ENCODE data around the gene OSBPL8. TPM values are rescaled to one million over a fixed set of nuclear protein-coding genes. Genes with fewer than 3 reads are reported as not detected.

OSBPL8 gene
- total RNA-seq, 1 experiment from 2014 or later: 71.1 TPM

GRCh38 chr12:76558684-76559399 lies 729 bp downstream of the OSBPL8 start:
- no peak for TF ChIP-seq CTCF (IDR thresholded peaks at IDR 0.05; ENCODE audit: unreplicated experiment)
- ChIA-PET POLR2A (interaction anchor here (0.5 to 7.0 kb wide), 28 partner anchors 8 to 596 kb away, joined by 3 to 62 read pairs (median 4); partner anchors contain the start of genes BBS10, CSRP2, NAP1L1 and PHLDA1), CTCF (interaction anchor here (0.6 to 6.9 kb wide), 15 partner anchors 22 to 913 kb away, joined by 3 to 42 read pairs (median 3); partner anchors contain the start of gene BBS10)
- intact Hi-C loops (cut with micrococcal nuclease): loop anchor here (1.0 to 2.0 kb wide), 2 partner anchors 104 to 211 kb away; partner anchors contain the start of gene BBS10
- Mint-ChIP-seq H3K27me3 (ENCODE audit: insufficient read depth, unreplicated experiment) (no peaks in the 10 kb centered on the region), H3K4me1 (ENCODE audit: insufficient read depth, unreplicated experiment) (peaks cover 24% of the 10 kb centered on the region), H3K27ac (ENCODE audit: low read depth, unreplicated experiment) (peak overlapping the region; percentile 95), H3K36me3 (ENCODE audit: insufficient read depth, unreplicated experiment) (no peaks in the 10 kb centered on the region), H3K4me3 (ENCODE audit: unreplicated experiment) (peak overlapping the region; percentile 89), H3K9me3 (ENCODE audit: unreplicated experiment) (no peaks in the 10 kb centered on the region)
- no TSS peak for BruUV-seq (replicated peaks)
- peak; percentile 44 for DNase-seq (ENCODE audit: unreplicated experiment)

- intact Hi-C loops (cut with micrococcal nuclease): no loop called here
- Mint-ChIP-seq H3K27me3 (ENCODE audit: insufficient read depth, unreplicated experiment) (no peaks in the 10 kb centered on the region), H3K4me3 (ENCODE audit: unreplicated experiment) (no peak overlapping the region), H3K27ac (ENCODE audit: low read depth, unreplicated experiment) (no peak overlapping the region), H3K36me3 (ENCODE audit: insufficient read depth, unreplicated experiment) (peaks cover 12% of the 10 kb centered on the region), H3K4me1 (ENCODE audit: insufficient read depth, unreplicated experiment) (peaks cover 33% of the 10 kb centered on the region), H3K9me3 (ENCODE audit: unreplicated experiment) (no peaks in the 10 kb centered on the region)
- no peak for TF ChIP-seq CTCF (IDR thresholded peaks at IDR 0.05; ENCODE audit: unreplicated experiment)
- POLR2A ChIA-PET: interaction anchor here (0.6 to 5.0 kb wide), 5 partner anchors 27 to 611 kb away, joined by 3 to 29 read pairs (median 3); no protein-coding TSS in a partner anchor
- CTCF ChIA-PET: interaction anchor here (0.8 to 1.9 kb wide), 2 partner anchors 30 to 48 kb away, joined by 3 to 6 read pairs; no protein-coding TSS in a partner anchor
- no TSS peak for BruUV-seq (replicated peaks)
- no peak for DNase-seq (ENCODE audit: unreplicated experiment)
Observed at GRCh38 chr12:76556368-76556767, 3.2 kb downstream of the OSBPL8 start.

- Mint-ChIP-seq H3K27me3 (ENCODE audit: insufficient read depth, unreplicated experiment) (no peaks in the 10 kb centered on the region), H3K4me3 (ENCODE audit: unreplicated experiment) (no peak overlapping the region), H3K27ac (ENCODE audit: low read depth, unreplicated experiment) (no peak overlapping the region), H3K9me3 (ENCODE audit: unreplicated experiment) (no peaks in the 10 kb centered on the region), H3K36me3 (ENCODE audit: insufficient read depth, unreplicated experiment) (peaks cover 12% of the 10 kb centered on the region), H3K4me1 (ENCODE audit: insufficient read depth, unreplicated experiment) (peaks cover 33% of the 10 kb centered on the region)
- intact Hi-C loops (cut with micrococcal nuclease): no loop called here
- CTCF ChIA-PET: interaction anchor here (1.9 kb wide), 1 partner anchor 31 kb away, joined by 6 read pairs; no protein-coding TSS in a partner anchor
- POLR2A ChIA-PET: interaction anchor here (0.7 to 5.0 kb wide), 4 partner anchors 27 to 238 kb away, joined by 3 to 29 read pairs (median 4); no protein-coding TSS in a partner anchor
- no peak for DNase-seq (ENCODE audit: unreplicated experiment)
- no peak for TF ChIP-seq CTCF (IDR thresholded peaks at IDR 0.05; ENCODE audit: unreplicated experiment)
- BruUV-seq (replicated peaks): no TSS peak
Observed at GRCh38 chr12:76555797-76556196, 3.8 kb downstream of the OSBPL8 start.

- POLR2A ChIA-PET: interaction anchor here (2.0 kb wide), 1 partner anchor 8 kb away, joined by 4 read pairs; no protein-coding TSS in a partner anchor
- H3K27ac Mint-ChIP-seq (ENCODE audit: low read depth, unreplicated experiment): no peak overlapping the region
- no peak overlapping the region for H3K4me3 Mint-ChIP-seq (ENCODE audit: unreplicated experiment)
- H3K27me3 Mint-ChIP-seq (ENCODE audit: insufficient read depth, unreplicated experiment): no peaks in the 10 kb centered on the region
- intact Hi-C loops (cut with micrococcal nuclease): no loop called here
- CTCF ChIA-PET: interaction anchor here (0.7 to 1.9 kb wide), 6 partner anchors 9 to 912 kb away, joined by 3 to 6 read pairs (median 4); no protein-coding TSS in a partner anchor
- TF ChIP-seq CTCF (IDR thresholded peaks at IDR 0.05; ENCODE audit: unreplicated experiment): no peak
- BruUV-seq (replicated peaks): no TSS peak
- H3K9me3 Mint-ChIP-seq (ENCODE audit: unreplicated experiment): no peaks in the 10 kb centered on the region
- peaks cover 12% of the 10 kb centered on the region for H3K36me3 Mint-ChIP-seq (ENCODE audit: insufficient read depth, unreplicated experiment)
- H3K4me1 Mint-ChIP-seq (ENCODE audit: insufficient read depth, unreplicated experiment): peaks cover 34% of the 10 kb centered on the region
- no peak for DNase-seq (ENCODE audit: unreplicated experiment)
Observed at GRCh38 chr12:76555231-76555767, 4.3 kb downstream of the OSBPL8 start.
